Endothelial cell of umbilical vein (primary cell): ENCODE results near the gene NECTIN4. TPM values are rescaled to one million over a fixed set of nuclear protein-coding genes. Genes with fewer than 3 reads are reported as not detected.

ENCODE experiments used
- BruUV-seq: library from RNA; stranded (reverse); fragments of 400-500 nt; replicated peaks from 2 replicates; lab custom pipeline; 2021; lab: Mats Ljungman, UMichigan
- CTCF ChIA-PET: fragments of 300-600, 350-600 bp; sonication (Branson Sonifier 250); formaldehyde crosslinking; loops from one replicate; lab custom pipeline; 2021; ENCODE audit warnings: antibody characterized with exemption, inconsistent platforms; lab: Charles Lee
- POLR2A ChIA-PET: fragments of 300-600, 350-600 bp; sonication (Branson Sonifier 250); formaldehyde crosslinking; loops from one replicate; lab custom pipeline; 2021; ENCODE audit warnings: antibody characterized with exemption, inconsistent platforms; lab: Charles Lee
- DNase-seq: peaks from one replicate; pipeline ENCODE4 v3.0.0-alpha.2; 2011; ENCODE audit warnings: low read depth, low spot score
- FAIRE-seq: peaks from 2 replicates; lab custom pipeline; 2011; peaks lifted over from hg19 to GRCh38; lab: Jason Lieb, UNC
- H2AFZ ChIP-seq: 2 replicates; pipeline ENCODE4 v1.6.0; 2012; ENCODE audit warnings: low read depth, low read length, control low read depth, inconsistent platforms
- H3K27ac ChIP-seq: 2 replicates; pipeline ENCODE4 v1.5.1; 2011; ENCODE audit warnings: low read depth, mild to moderate bottlenecking, control low read depth, low read length, moderate library complexity; ENCODE audit not compliant: insufficient read depth
- H3K27me3 ChIP-seq, 2 experiments: 2 replicates each; pipeline versions ENCODE4 v1.6.0 to v1.6.1; 2011; ENCODE audit warnings: low read length in 2 of 2, mixed read lengths in 1 of 2; ENCODE audit not compliant: control insufficient read depth in 2 of 2, insufficient read depth in 2 of 2
- H3K36me3 ChIP-seq, 2 experiments: 2 replicates in 1 of 2; 3 replicates in 1 of 2; pipeline ENCODE4 v1.5.1; 2011; ENCODE audit warnings: low read length in 2 of 2, mild to moderate bottlenecking in 1 of 2, moderate library complexity in 1 of 2; ENCODE audit not compliant: control insufficient read depth in 2 of 2, insufficient read depth in 2 of 2; ENCODE audit errors: extremely low read depth in 1 of 2
- H3K4me1 ChIP-seq: 3 replicates; pipeline ENCODE4 v1.5.1; 2011; ENCODE audit warnings: mild to moderate bottlenecking, low read length; ENCODE audit not compliant: control insufficient read depth, insufficient read depth; ENCODE audit errors: extremely low read depth
- H3K4me2 ChIP-seq: 2 replicates; pipeline ENCODE4 v1.6.1; 2011; ENCODE audit warnings: low read length, control low read depth, mixed read lengths; ENCODE audit not compliant: insufficient read depth
- H3K4me3 ChIP-seq, 3 experiments: fragments of 200-600 bp in 1 of 3; sonication (generic), shearing (Covaris generic) in 1 of 3; replicated peaks in 1 of 3; 2 replicates each; pipeline ENCODE4 v1.5.1; 2011 to 2016; ENCODE audit warnings: control low read depth in 3 of 3, low read length in 3 of 3, mild to moderate bottlenecking in 2 of 3, inconsistent platforms in 1 of 3, low read depth in 1 of 3, moderate library complexity in 1 of 3; ENCODE audit not compliant: insufficient read depth in 1 of 3
- H3K79me2 ChIP-seq: 2 replicates; pipeline ENCODE4 v1.6.0; 2012; ENCODE audit warnings: low read length, inconsistent platforms; ENCODE audit not compliant: control insufficient read depth, insufficient read depth
- H3K9ac ChIP-seq: replicated peaks from 2 replicates; pipeline ENCODE3; 2011; ENCODE audit warnings: low read length, control low read depth; ENCODE audit not compliant: insufficient read depth; ENCODE audit errors: extremely low read depth
- H3K9me1 ChIP-seq: replicated peaks from 3 replicates; pipeline ENCODE4 v1.6.0; 2011; ENCODE audit warnings: mild to moderate bottlenecking, low read length; ENCODE audit not compliant: control insufficient read depth, insufficient read depth; ENCODE audit errors: extremely low read depth
- H3K9me3 ChIP-seq: replicated peaks from 2 replicates; pipeline ENCODE4 v1.5.1; 2012; ENCODE audit warnings: low read length, inconsistent platforms; ENCODE audit not compliant: control insufficient read depth, insufficient read depth
- H4K20me1 ChIP-seq: replicated peaks from 2 replicates; pipeline ENCODE3; 2011; ENCODE audit warnings: mild to moderate bottlenecking, low read length; ENCODE audit not compliant: control insufficient read depth, insufficient read depth; ENCODE audit errors: extremely low read depth
- EZH2 ChIP-seq: IDR thresholded peaks from 2 replicates; pipeline ENCODE4 v1.6.1; 2012; ENCODE audit warnings: borderline replicate concordance, low read depth, mild to moderate bottlenecking, moderate library complexity, low read length, inconsistent platforms; ENCODE audit not compliant: severe bottlenecking
- FOS ChIP-seq: IDR thresholded peaks from 2 replicates; pipeline ENCODE4 v1.6.1; 2011; ENCODE audit warnings: mild to moderate bottlenecking, low read length, moderate library complexity, borderline replicate concordance; ENCODE audit not compliant: insufficient read depth
- GATA2 ChIP-seq: IDR thresholded peaks from 2 replicates; pipeline ENCODE4 v1.7.0; 2011; ENCODE audit warnings: low read depth, mild to moderate bottlenecking, moderate library complexity, mixed read lengths, low read length; ENCODE audit not compliant: insufficient read length, insufficient read depth
- JUN ChIP-seq: IDR thresholded peaks from 2 replicates; pipeline ENCODE4 v1.6.1; 2011; ENCODE audit warnings: borderline replicate concordance, low read depth; ENCODE audit not compliant: insufficient read length, insufficient read depth
- MAX ChIP-seq: IDR thresholded peaks from 2 replicates; pipeline ENCODE4 v1.6.1; 2011; ENCODE audit not compliant: insufficient read depth, insufficient read length
- MYC ChIP-seq: IDR thresholded peaks from one replicate; pipeline ENCODE4 v1.6.1; 2011; ENCODE audit warnings: mild to moderate bottlenecking, low read depth, low read length
- POLR2A ChIP-seq: IDR thresholded peaks from 2 replicates; pipeline ENCODE4 v1.6.1; 2012; ENCODE audit warnings: low read depth, mild to moderate bottlenecking, control low read depth, low read length
- POLR2AphosphoS5 ChIP-seq: IDR thresholded peaks from 2 replicates; pipeline ENCODE4 v1.6.1; 2012; ENCODE audit warnings: low read depth, mild to moderate bottlenecking, control low read depth, low read length, moderate library complexity; ENCODE audit not compliant: insufficient read depth
- dilution Hi-C: fragments of 300-500 bp; cut with MboI; formaldehyde crosslinking; loops from one replicate; pipeline ENCODE4 v1.15.0; 2019; ENCODE audit warnings: low sequenced_read_pairs; ENCODE audit not compliant: extremely low pct_ligation_motif_present
- intact Hi-C: fragments of 100-400 bp; cut with micrococcal nuclease; formaldehyde crosslinking; loops from one replicate; pipeline ENCODE4 v1.10.0; 2022
- polyA plus RNA-seq, 4 experiments: library from polyadenylated mRNA; depleted of rRNA in 3 of 4; stranded (reverse) in 3 of 4; unstranded in 1 of 4; fragments of >200 nt; gene quantifications; 2 replicates each; pipeline versions ENCODE4 v1.2.1 to v1.2.3, GENCODE V29; 2011 to 2012; ENCODE audit warnings: missing spikeins in 1 of 4
- total RNA-seq: library from RNA; stranded (reverse); gene quantifications from 2 replicates; pipeline ENCODE4 v1.2.3, GENCODE V29; 2021
- TF ChIP-seq, protein P1 (sequence below), 2 donors: IDR thresholded peaks; 1 replicate in 1 of 2; 2 replicates in 1 of 2; pipeline ENCODE4 v1.5.1; 2011; ENCODE audit warnings: low read length in 2 of 2, mild to moderate bottlenecking in 2 of 2, moderate library complexity in 2 of 2, control low read depth in 1 of 2, inconsistent platforms in 1 of 2, low read depth in 1 of 2; ENCODE audit not compliant: insufficient read depth in 1 of 2; ENCODE audit errors: extremely low read depth in 1 of 2

The NECTIN4 gene
- total and polyA plus RNA-seq, 2 donors (not counting 3 experiments of a cell fraction or from before 2014, with no cell fraction given), result 0.15 to 0.58 TPM

DNA sequence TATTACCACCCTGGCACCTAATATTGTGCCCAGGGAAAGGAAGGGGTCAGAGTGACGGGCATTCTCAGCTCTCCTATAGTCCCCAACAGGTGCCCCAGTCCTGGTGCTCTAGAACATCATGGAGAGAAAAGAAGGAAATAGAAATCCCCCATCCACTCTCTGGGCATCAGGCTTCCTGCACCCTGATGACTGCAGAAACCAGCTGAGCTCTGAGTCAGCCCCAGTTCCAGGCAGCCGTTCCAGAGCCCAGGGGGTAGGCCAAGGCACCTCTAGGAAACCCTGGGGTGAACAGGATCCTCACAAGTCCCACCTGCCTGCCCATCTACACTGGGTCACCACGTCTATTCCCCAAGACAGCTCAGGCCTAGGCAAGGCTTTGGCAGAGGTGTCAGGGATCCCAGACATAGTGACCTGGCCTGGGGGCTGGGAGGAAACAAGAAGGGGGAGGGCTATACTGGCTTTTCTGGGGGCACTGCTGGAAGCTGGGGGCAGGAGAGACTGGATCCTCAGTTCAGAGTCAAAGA, 709 bp downstream of the NECTIN4 start:
- Histone ChIP-seq H3K27me3 (no peaks in the 10 kb centered on the region), H4K20me1 (no peaks in the 10 kb centered on the region), H2AFZ (no peak overlapping the region), H3K9ac (no peak overlapping the region), H3K27ac (no peak overlapping the region), H3K36me3 (no peaks in the 10 kb centered on the region), H3K4me3 (no peak overlapping the region), H3K4me2 (no peak overlapping the region), H3K79me2 (no peaks in the 10 kb centered on the region), H3K9me3 (no peaks in the 10 kb centered on the region), H3K9me1 (no peaks in the 10 kb centered on the region), H3K4me1 (no peaks in the 10 kb centered on the region)
- POLR2A ChIA-PET, result no interaction called here
- intact Hi-C loops, result no loop called here
- TF ChIP-seq POLR2A (no peak), GATA2 (no peak), EZH2 (no peak), MAX (no peak), FOS (no peak), MYC (no peak), POLR2AphosphoS5 (no peak), JUN (no peak)
- TF ChIP-seq, protein P1, sequence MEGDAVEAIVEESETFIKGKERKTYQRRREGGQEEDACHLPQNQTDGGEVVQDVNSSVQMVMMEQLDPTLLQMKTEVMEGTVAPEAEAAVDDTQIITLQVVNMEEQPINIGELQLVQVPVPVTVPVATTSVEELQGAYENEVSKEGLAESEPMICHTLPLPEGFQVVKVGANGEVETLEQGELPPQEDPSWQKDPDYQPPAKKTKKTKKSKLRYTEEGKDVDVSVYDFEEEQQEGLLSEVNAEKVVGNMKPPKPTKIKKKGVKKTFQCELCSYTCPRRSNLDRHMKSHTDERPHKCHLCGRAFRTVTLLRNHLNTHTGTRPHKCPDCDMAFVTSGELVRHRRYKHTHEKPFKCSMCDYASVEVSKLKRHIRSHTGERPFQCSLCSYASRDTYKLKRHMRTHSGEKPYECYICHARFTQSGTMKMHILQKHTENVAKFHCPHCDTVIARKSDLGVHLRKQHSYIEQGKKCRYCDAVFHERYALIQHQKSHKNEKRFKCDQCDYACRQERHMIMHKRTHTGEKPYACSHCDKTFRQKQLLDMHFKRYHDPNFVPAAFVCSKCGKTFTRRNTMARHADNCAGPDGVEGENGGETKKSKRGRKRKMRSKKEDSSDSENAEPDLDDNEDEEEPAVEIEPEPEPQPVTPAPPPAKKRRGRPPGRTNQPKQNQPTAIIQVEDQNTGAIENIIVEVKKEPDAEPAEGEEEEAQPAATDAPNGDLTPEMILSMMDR (IDR thresholded peaks at IDR 0.05; ENCODE audit: extremely low read depth in 1 of 2, insufficient read depth in 1 of 2, low read depth in 1 of 2, low read length in 2 of 2), result no peak
- BruUV-seq, result no TSS peak
- FAIRE-seq (no peak), DNase-seq (no peak)
- CTCF ChIA-PET, result interaction anchor here (0.7 to 2.1 kb wide), 3 partner anchors 9 to 91 kb away, joined by 3 to 6 read pairs (median 3); no protein-coding TSS in a partner anchor
- dilution Hi-C loops, result no loop called here
